ENCODE measurements around the gene TUBA4A.

DNA sequence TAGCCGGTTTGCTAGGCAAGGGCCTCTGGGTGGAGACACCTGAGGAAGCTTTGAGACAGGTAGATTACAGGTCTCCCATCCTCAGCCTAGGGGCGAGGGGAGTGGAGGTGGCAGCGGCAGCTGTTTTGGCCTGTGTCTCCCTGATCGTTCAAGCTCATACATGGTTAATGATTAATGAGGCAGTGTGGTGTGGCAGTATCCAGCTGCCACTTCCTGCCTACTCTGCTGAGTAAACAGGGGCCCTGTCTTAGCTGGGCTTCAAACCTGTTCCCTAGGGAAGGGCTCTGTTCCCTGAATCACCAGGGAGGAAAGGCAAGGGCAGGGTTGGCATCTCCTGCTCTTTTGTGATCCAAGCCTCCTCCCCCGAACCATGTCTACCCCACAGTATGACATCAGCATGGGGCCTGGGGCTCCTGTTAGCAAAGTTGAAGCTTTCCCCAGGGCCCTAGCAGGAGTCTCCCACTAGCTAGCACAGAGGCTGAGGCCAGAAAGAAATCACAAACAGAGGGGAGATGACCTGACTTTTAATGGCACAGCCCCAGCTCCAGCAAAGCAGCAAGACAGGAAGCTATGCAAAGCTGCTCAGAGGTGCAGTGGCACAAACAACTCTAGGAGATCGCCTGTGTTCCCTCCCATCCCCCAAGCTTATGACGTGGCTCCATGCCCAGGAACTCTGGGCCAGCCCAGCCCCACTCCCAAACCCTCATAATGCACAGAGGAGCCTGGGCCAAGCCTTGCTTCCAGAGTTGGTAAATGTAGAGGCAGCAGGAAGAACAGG lies 4.3 kb downstream of the TUBA4A start:
- TF ChIP-seq, protein P1, sequence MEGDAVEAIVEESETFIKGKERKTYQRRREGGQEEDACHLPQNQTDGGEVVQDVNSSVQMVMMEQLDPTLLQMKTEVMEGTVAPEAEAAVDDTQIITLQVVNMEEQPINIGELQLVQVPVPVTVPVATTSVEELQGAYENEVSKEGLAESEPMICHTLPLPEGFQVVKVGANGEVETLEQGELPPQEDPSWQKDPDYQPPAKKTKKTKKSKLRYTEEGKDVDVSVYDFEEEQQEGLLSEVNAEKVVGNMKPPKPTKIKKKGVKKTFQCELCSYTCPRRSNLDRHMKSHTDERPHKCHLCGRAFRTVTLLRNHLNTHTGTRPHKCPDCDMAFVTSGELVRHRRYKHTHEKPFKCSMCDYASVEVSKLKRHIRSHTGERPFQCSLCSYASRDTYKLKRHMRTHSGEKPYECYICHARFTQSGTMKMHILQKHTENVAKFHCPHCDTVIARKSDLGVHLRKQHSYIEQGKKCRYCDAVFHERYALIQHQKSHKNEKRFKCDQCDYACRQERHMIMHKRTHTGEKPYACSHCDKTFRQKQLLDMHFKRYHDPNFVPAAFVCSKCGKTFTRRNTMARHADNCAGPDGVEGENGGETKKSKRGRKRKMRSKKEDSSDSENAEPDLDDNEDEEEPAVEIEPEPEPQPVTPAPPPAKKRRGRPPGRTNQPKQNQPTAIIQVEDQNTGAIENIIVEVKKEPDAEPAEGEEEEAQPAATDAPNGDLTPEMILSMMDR (IDR thresholded peaks at IDR 0.05) = no peak
- peak; percentile 94 for TF ChIP-seq POLR2AphosphoS5 (IDR thresholded peaks at IDR 0.05)
